Mucosa of rectum (tissue), 2 donors: ENCODE data around the gene CISD3.
"Not testable (repeated sequence)": the region's sequence is repeated elsewhere in the genome, so short reads cannot be mapped to it uniquely, and the experiment has no call there.

ENCODE experiments used
- H3K27ac ChIP-seq, 2 donors: one replicate each; pipeline ENCODE4 v1.7.0; 2013; ENCODE audit warnings: inconsistent platforms in 2 of 2, low read depth in 2 of 2, low read length in 2 of 2
- H3K27me3 ChIP-seq, 2 donors: one replicate each; pipeline ENCODE4 v1.7.0; 2013; ENCODE audit warnings: low read length in 2 of 2; ENCODE audit not compliant: control insufficient read depth in 2 of 2, insufficient read depth in 2 of 2
- H3K36me3 ChIP-seq, 2 donors: one replicate each; pipeline ENCODE4 v1.7.0; 2013; ENCODE audit warnings: low read length in 2 of 2; ENCODE audit not compliant: control insufficient read depth in 2 of 2, insufficient read depth in 2 of 2
- H3K4me1 ChIP-seq, 2 donors: one replicate each; pipeline ENCODE4 v1.7.0; 2013; ENCODE audit warnings: low read length in 2 of 2, mild to moderate bottlenecking in 1 of 2; ENCODE audit not compliant: control insufficient read depth in 2 of 2, insufficient read depth in 2 of 2
- H3K4me3 ChIP-seq, 2 donors: one replicate each; pipeline ENCODE4 v1.7.0; 2013; ENCODE audit warnings: low read length in 2 of 2
- H3K9ac ChIP-seq, 2 donors: one replicate each; pipeline ENCODE4 v1.7.0; 2013; ENCODE audit warnings: low read length in 2 of 2, low read depth in 1 of 2, mild to moderate bottlenecking in 1 of 2
- H3K9me3 ChIP-seq, 2 donors: one replicate each; pipeline ENCODE4 v1.7.0; 2013; ENCODE audit warnings: low read length in 2 of 2; ENCODE audit not compliant: control insufficient read depth in 2 of 2
- donor health status: healthy.
- donor health status: Normal muscosa, but diverticular disease.

Gene CISD3

GRCh38 chr17:38716368-38717005 is 13.7 kb upstream of the CISD3 start:
- H3K4me1 ChIP-seq = peaks cover 3% of the 10 kb centered on the region in 2 donors
- no peaks in the 10 kb centered on the region for H3K27me3 ChIP-seq
- H3K9ac ChIP-seq = no peak overlapping the region
- H3K36me3 ChIP-seq = peaks cover 46 to 66% of the 10 kb centered on the region in 2 donors
- H3K4me3 ChIP-seq = no peak overlapping the region
- no peak overlapping the region for H3K27ac ChIP-seq
- H3K9me3 ChIP-seq = no peaks in the 10 kb centered on the region

- H3K27me3 ChIP-seq = no peaks in the 10 kb centered on the region
- no peaks in the 10 kb centered on the region for H3K9me3 ChIP-seq
- no peak overlapping the region for H3K9ac ChIP-seq
- peaks cover 3% of the 10 kb centered on the region in 2 donors for H3K4me1 ChIP-seq
- no peak overlapping the region for H3K27ac ChIP-seq
- peaks cover 43 to 65% of the 10 kb centered on the region in 2 donors for H3K36me3 ChIP-seq
- H3K4me3 ChIP-seq = no peak overlapping the region
These were observed 12.9 kb upstream of the CISD3 start for GRCh38 chr17:38717139-38717745.

- H3K4me3 ChIP-seq = no peak overlapping the region
- H3K9me3 ChIP-seq = no peaks in the 10 kb centered on the region
- no peak overlapping the region for H3K9ac ChIP-seq
- H3K27me3 ChIP-seq = no peaks in the 10 kb centered on the region
- H3K27ac ChIP-seq = no peak overlapping the region
- H3K4me1 ChIP-seq = peaks cover 4 to 6% of the 10 kb centered on the region in 2 donors
- H3K36me3 ChIP-seq = peaks cover 30 to 50% of the 10 kb centered on the region in 2 donors
These were observed 10.7 kb upstream of the CISD3 start for GRCh38 chr17:38719289-38719942.

GRCh38 chr17:38719943-38720641 is 10.0 kb upstream of the CISD3 start:
- Histone ChIP-seq H3K4me3 (no peak overlapping the region), H3K4me1 (peaks cover 8 to 11% of the 10 kb centered on the region in 2 donors), H3K36me3 (peaks cover 30 to 48% of the 10 kb centered on the region in 2 donors), H3K9me3 (no peaks in the 10 kb centered on the region), H3K27me3 (no peaks in the 10 kb centered on the region), H3K9ac (no peak overlapping the region), H3K27ac (no peak overlapping the region)

GRCh38 chr17:38720941-38721340 is 9.2 kb upstream of the CISD3 start:
- peaks cover 11 to 16% of the 10 kb centered on the region in 2 donors for H3K4me1 ChIP-seq
- H3K27ac ChIP-seq = no peak overlapping the region
- peaks cover 26 to 42% of the 10 kb centered on the region in 2 donors for H3K36me3 ChIP-seq
- H3K9me3 ChIP-seq = no peaks in the 10 kb centered on the region
- no peaks in the 10 kb centered on the region for H3K27me3 ChIP-seq
- H3K9ac ChIP-seq = no peak overlapping the region
- no peak overlapping the region for H3K4me3 ChIP-seq

- Histone ChIP-seq H3K4me1 (peaks cover 17 to 18% of the 10 kb centered on the region in 2 donors), H3K27me3 (no peaks in the 10 kb centered on the region), H3K9me3 (no peaks in the 10 kb centered on the region), H3K27ac (no peak overlapping the region), H3K9ac (no peak overlapping the region), H3K36me3 (peaks cover 20 to 34% of the 10 kb centered on the region in 2 donors), H3K4me3 (no peak overlapping the region)
These were observed 8.3 kb upstream of the CISD3 start for GRCh38 chr17:38721802-38722201.

GRCh38 chr17:38724337-38724988 is 5.7 kb upstream of the CISD3 start:
- no peak overlapping the region for H3K9ac ChIP-seq
- H3K4me1 ChIP-seq = peaks cover 28% of the 10 kb centered on the region in 2 donors
- H3K27me3 ChIP-seq = no peaks in the 10 kb centered on the region
- no peak overlapping the region for H3K27ac ChIP-seq
- peaks cover 15 to 25% of the 10 kb centered on the region in 2 donors for H3K36me3 ChIP-seq
- no peaks in the 10 kb centered on the region for H3K9me3 ChIP-seq
- no peak overlapping the region for H3K4me3 ChIP-seq

- no peak overlapping the region for H3K27ac ChIP-seq
- H3K27me3 ChIP-seq = no peaks in the 10 kb centered on the region
- H3K9ac ChIP-seq = no peak overlapping the region
- H3K4me3 ChIP-seq = no peak overlapping the region
- H3K9me3 ChIP-seq = no peaks in the 10 kb centered on the region
- peaks cover 15 to 25% of the 10 kb centered on the region in 2 donors for H3K36me3 ChIP-seq
- peaks cover 30 to 31% of the 10 kb centered on the region in 2 donors for H3K4me1 ChIP-seq
These were observed 5.1 kb upstream of the CISD3 start for GRCh38 chr17:38725066-38725465.

- H3K9me3 ChIP-seq, H3K27me3 ChIP-seq, H3K9ac ChIP-seq, H3K4me3 ChIP-seq: not testable (repeated sequence)
- peaks cover 8 to 16% of the 10 kb centered on the region in 2 donors for H3K36me3 ChIP-seq
- H3K27ac ChIP-seq = peak overlapping the region in 1 of 2 donors; percentile 16
- peaks cover 35 to 38% of the 10 kb centered on the region in 2 donors for H3K4me1 ChIP-seq
These were observed 4.0 kb upstream of the CISD3 start for GRCh38 chr17:38726145-38726544.
